HG03432 (cell line): ENCODE results near the gene CHMP1A.
"Not testable (repeated sequence)": the region's sequence is repeated elsewhere in the genome, so short reads cannot be mapped to it uniquely, and the experiment has no call there.

Experiments
- ATAC-seq: cut with Tn5 transposase; IDR thresholded peaks from one replicate; pipeline ENCODE4 v1.9.1; 2021; ENCODE audit warnings: mild to moderate bottlenecking, moderate library complexity; ENCODE audit not compliant: unreplicated experiment

The CHMP1A gene

GRCh38 chr16:89693289-89693731 lies 35.8 kb upstream of the CHMP1A start:
- ATAC-seq: no peak

GRCh38 chr16:89691986-89692569 lies 34.6 kb upstream of the CHMP1A start:
- no peak for ATAC-seq

GRCh38 chr16:89691231-89691985 lies 33.9 kb upstream of the CHMP1A start:
- ATAC-seq: no peak

- ATAC-seq: no peak
Observed at GRCh38 chr16:89690392-89690901, 32.9 kb upstream of the CHMP1A start.

- ATAC-seq: not testable (repeated sequence)
Observed at GRCh38 chr16:89689621-89690020, 32.1 kb upstream of the CHMP1A start.

GRCh38 chr16:89689142-89689541 lies 31.6 kb upstream of the CHMP1A start:
- no peak for ATAC-seq

GRCh38 chr16:89688395-89688794 lies 30.9 kb upstream of the CHMP1A start:
- no peak for ATAC-seq

GRCh38 chr16:89687092-89687940 lies 29.8 kb upstream of the CHMP1A start:
- peak; percentile 40 for ATAC-seq

GRCh38 chr16:89686520-89687091 lies 29.1 kb upstream of the CHMP1A start, which contains the start of gene CDK10:
Gene CDK10 (plus strand): TSS chr16:89686689. CDS start chr16:89686711, 22 bp downstream.
- peak; percentile 81 for ATAC-seq

- no peak for ATAC-seq
Observed at GRCh38 chr16:89685916-89686315, 28.4 kb upstream of the CHMP1A start.

- no peak for ATAC-seq
Observed at GRCh38 chr16:89678258-89678657, 20.8 kb upstream of the CHMP1A start.

- no peak for ATAC-seq
Observed at GRCh38 chr16:89672177-89672941, 14.9 kb upstream of the CHMP1A start.

- ATAC-seq: not testable (repeated sequence)
Observed at GRCh38 chr16:89671565-89671964, 14.1 kb upstream of the CHMP1A start.

- no peak for ATAC-seq
Observed at GRCh38 chr16:89670496-89671431, 13.3 kb upstream of the CHMP1A start.

- no peak for ATAC-seq
Observed at GRCh38 chr16:89669755-89670154, 12.2 kb upstream of the CHMP1A start.

GRCh38 chr16:89668790-89669158 lies 11.3 kb upstream of the CHMP1A start:
- ATAC-seq: no peak

- no peak for ATAC-seq
Observed at GRCh38 chr16:89667633-89668032, 10.1 kb upstream of the CHMP1A start.

- ATAC-seq: not testable (repeated sequence)
Observed at GRCh38 chr16:89667000-89667399, 9.5 kb upstream of the CHMP1A start.

- not testable (repeated sequence) for ATAC-seq
Observed at GRCh38 chr16:89664238-89664637, 6.7 kb upstream of the CHMP1A start.
